Pulmonary artery endothelial cell (primary cell): Measurements from ENCODE around the gene ADAMTS1. TPM values are rescaled to one million over a fixed set of nuclear protein-coding genes. Genes with fewer than 3 reads are reported as not detected.

Source experiments
- DNase-seq: peaks from one replicate; pipeline ENCODE4 v3.0.0-alpha.2; 2011; ENCODE audit warnings: low read depth, low spot score
- total RNA-seq: library from RNA; depleted of rRNA; stranded (reverse); fragments of >200 nt; gene quantifications from 2 replicates; pipeline ENCODE4 v1.2.3, GENCODE V29; 2014

ADAMTS1 gene
- total RNA-seq, 1 donor from 2014 or later = 106 TPM

DNA sequence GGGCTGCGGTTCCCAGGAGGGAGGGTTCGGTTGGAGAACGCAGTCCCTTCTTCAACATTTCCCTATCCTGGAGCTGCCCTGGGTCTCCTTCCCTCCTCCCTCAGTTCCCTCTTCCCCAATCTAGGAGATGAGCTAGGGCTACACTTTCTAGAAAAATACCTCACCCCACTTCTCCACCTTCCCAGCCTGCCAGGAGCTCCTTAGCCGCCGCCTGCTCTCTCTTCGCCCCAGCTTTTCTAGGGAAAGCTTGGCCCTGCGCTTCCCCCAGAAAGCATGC, 488 bp upstream of the ADAMTS1 start:
- DNase-seq = no peak

DNA sequence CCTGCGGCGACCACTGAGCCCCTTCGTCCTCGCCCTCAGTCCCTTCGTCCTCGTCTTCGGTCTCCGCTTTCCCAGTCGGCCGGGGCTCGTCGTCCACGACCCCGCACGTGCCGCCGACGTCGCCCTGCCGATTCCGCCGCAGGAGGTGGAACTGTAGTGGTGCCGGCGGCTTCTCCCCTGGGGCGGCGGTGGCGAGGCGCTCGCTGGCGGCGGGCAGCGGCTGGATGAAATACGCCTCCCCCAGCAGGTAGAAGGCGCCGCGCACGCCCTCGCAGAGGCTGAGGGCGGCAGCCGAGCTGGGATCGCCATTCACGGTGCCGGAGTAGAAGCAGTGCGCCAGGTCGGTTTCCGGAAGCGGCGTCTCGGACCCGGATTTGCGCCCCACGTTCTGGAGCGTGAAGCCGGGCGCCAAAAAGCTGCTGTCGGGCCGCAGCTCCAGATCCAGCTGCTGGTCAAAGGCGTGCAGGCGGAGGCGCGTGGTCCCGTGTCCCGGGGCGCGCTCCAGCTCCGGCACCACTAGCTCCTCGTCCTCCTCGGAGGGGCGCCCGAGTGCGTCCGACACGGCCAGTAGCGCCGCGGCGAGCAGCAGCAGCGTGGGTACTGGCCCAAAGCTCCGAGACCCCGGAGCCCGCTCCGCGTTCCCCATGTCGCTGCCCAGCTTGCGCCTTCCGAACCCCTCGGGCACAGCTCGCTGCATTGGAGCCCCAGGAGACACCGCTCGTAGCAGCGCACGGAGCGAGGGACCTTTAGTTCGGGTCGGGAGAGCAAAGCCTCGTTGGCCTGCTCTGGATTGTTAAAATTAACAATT, 747 bp downstream of the ADAMTS1 start:
- no peak for DNase-seq

DNA sequence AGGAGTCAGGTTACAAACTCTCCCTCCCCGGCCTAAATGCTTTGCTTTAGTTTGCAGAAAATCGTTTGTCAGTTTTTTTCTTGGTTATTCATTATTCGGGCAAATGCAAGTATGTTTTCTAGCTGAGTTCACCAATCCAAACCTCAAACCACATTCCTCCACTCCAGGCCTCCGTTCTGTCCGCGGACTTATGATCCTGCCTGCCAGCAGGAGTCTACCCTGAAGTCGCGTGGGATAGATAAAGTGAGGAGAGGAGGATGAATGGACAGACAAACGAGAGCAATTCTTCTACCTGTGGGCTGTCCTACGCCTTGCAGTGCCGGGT, 1.3 kb downstream of the ADAMTS1 start:
- DNase-seq = no peak

DNA sequence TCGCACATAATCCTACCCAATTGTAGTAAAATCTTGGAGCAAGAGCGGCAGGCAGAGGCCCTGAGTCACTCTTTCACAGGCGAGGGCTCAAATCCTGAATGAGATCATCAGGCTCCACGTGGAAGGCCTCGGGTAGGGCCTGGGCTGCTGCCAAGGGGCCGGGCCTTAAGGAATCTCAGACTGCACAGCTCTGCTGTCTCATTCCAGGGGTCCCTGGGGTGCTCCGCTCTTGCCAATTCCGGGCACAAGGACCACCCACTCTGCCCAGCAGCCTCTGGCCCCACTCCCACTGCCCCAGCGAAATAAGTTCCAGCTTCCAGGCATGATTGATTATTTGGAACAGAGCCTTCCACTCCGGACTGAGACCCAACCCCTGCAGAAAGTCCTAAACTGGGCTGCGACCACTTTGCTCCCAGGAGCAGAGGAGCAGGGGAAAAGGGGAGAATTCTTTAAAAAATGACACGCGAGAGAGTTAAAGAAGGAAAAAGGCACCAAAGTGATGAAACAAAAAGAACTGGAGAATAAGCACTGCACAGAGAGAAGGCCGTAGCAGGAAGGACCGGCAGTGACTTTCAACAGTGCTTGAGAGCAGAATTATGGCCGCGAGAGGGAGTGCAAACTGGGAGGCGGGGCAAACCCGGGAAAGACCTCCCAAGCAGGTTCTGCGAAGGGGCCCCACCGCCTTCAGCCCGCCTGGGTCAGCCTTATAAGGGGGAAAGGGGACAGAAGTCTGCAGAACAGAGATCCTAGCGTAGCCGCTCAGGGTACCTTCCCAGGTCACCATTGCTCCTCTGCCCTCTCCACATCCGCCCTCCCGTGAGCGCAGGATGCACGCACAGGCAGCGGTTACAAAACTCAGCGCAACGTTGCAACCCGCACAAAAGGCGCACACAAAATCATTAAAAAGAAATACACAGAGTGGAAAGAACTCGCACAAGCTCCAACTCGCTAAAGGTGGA, 2.0 kb downstream of the ADAMTS1 start:
- peak; percentile 83 for DNase-seq

DNA sequence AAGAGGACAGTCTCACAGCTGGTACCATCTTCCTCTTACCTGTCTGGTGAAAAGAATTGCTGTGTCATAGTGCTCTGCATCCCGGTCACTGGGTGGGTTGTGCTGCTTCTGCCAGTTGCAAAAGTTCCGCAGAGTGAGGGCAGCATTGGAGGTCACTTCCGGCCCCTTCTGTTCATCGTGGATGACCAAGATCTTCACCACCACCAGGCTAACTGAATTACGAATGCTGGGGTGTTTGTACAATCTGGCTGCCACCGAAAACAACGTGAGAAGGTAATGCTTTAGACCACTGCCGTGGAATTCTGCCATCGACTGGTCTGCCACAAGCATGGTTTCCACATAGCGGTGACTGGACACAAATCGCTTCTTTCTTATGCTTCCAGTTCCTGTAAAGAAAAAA, 2.9 kb downstream of the ADAMTS1 start:
- DNase-seq = no peak

DNA sequence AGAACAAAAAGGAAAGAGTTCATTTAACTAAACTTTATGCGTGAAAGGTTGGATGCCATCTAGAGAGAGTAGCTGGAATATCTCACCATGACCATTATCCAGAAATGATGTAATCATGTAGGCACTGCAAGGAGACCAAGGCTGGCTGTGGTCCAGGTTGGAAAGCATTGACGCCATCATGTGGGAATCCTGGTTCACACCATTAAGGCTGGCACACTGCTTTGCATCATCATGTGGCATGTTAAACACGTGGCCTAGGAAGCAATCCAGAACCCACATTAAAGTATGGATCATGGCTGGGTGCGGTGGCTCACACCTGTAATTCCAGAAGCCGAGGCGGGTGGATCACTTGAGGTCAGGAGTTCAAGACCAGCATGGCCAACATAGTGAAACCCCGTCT, 4.3 kb downstream of the ADAMTS1 start:
- DNase-seq = peak; percentile 57

DNA sequence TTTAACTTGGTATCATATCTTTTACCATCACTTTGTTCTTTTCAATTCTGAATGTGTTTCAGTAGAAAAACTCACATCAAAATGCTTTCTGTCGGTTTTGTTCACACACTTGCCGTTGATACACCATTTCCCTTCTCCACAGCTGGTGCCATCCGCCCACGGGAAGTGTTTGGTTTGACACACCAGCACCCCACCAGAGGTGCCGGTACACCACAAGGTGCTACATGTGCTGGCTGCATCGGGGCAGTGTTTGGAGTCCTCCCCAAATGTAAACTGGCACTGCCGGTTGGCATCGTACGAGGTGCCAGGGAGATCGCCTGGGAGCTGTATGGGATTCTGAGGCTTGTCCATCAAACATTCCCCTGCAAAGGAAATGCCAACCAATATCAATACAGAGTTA, 5.0 kb downstream of the ADAMTS1 start:
- DNase-seq = no peak

DNA sequence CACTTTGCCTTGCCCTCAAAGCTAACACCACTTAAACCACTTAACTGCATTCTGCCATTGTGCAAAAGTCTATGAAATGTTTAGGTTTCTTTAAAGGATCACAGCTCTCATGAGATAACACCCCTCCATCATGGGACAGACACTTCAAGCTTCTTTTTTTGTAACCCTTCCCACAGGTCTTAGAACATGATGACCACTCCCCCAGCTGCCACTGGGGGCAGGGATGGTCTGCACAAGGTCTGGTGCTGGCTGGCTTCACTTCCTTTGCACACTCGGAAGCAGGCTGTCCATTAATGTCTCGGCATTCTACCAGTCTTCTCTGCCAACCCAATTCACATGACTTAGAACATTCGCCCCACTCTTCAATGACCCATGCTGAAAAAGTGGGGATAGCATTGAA, 7.7 kb downstream of the ADAMTS1 start:
- no peak for DNase-seq

DNA sequence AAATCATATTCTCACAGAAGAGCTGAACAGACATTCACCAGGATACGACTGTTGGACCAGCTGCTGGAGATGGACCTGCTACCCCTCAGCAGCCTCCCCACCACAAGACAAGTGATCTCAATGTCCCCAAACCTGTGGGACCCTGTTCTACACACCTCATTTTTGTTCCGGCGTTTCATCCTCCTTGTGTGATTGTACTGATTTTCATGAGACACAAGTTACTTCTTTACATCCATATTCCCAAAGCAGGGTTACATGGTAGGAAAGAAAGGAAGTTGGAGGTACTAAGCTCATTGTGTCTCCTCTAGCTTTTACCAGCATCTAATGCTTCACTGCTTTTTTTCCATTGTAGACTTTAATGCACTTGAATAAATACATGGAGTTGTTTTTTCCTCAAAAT, 8.7 kb downstream of the ADAMTS1 start:
- no peak for DNase-seq

DNA sequence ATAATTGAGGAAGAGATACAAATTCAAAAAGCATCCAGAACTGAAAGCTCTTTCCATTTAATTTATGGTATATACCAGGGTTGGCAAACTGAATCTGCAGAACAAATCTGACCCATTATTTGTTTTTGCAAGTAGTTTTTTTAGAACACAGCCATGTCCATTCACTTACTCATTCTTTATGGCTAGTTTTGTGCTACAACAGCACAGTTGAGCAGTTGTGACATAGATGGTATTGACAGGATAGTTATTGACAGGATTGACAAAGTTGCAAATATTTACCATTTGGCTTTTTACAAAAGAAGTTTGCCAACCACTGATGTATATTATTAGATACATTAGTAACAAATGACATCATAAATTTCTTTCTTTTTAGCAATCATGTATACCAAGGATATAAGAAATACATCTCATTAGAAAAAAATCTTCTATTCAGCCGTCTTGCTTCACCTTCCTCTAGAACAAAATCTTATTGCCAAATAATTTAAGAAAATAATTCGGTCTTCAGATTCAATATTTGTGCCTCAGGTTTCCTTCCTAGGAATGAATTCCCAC, 9.4 kb downstream of the ADAMTS1 start:
- no peak for DNase-seq

DNA sequence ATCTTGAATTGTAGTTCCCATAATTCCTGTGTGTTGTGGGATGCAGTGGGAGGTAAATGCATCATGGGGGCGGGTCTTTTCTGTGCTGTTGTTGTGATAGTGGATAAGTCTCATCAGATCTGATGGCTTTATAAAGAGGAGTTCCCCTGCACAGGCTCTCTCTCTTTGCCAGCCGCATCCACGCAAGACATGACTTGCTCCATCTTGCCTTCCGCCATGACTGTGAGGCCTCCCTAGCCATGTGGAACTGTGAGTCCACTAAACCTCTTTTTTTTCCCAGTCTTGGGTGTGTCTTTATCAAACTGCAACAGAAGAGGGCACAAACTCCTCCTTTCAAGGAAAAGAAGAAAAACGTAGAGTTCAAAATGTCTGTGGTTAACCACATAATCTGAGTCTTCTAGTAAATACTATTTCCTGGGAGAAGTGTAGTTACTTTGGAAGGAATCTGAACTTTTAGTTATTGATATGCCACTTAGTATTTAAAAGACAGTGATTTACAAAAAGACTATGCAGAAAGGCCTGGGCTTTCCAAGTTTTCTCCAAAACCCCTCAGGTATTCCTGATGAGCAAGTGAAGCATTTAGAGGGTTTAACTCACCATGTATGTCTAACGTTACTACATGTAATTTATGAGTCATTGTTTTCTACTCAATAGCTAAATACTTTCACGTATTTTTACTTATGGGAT, 10.0 kb downstream of the ADAMTS1 start:
- no peak for DNase-seq

DNA sequence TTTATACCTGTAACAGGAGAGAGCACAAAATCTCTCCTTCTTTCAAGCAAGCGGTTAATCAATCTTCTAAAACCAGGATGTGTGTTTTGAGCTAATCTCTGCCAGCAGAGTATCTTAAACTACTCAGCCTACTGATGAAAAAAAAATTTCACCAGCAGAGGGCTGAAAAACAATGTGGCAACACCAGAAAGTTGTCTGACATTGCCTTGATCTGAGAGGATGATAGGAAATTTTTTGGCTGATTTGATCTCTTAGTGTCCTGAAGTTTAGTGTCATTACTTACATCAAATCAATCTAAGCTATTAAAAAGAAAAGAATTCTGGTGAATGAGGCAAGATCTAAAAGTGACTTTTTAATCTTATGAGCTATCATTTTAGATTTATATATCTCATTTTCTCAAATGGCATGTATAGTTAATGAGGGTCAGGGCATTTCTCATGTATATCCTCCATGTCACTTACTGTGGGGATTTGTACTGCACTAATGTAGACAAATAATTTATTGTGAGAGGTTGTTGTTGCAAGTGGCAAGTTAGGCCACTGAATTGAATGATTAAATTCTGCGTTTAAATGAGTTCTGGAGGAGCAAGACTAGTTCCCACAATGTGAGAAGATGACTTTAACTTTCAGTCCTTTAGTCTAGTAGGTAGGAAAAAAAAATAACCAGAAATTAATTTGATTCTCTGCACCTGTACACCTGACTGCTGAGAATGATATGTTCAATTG, 10.9 kb downstream of the ADAMTS1 start:
- DNase-seq = no peak

DNA sequence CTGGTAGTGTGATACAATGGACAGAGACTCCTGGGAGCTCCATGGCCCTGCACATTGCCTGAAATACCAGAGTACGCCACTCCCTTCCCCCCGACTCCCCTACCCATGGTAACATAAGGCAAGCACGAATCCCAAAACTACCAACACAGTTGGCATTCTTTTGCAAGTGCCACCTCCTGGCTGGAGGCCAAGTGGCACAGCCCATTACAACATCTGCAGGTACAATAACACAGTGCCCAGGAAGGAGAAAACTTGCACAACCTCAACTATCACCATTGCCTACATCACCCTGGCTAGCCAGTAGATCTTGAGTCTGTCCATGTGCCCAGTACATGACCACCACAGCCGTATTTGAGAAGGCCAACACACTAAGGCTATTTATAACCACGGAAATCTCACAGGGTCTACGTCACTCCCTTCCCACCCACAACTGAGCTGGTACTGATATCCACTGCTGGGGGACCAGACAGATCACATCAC, 11.7 kb downstream of the ADAMTS1 start:
- DNase-seq = no peak

DNA sequence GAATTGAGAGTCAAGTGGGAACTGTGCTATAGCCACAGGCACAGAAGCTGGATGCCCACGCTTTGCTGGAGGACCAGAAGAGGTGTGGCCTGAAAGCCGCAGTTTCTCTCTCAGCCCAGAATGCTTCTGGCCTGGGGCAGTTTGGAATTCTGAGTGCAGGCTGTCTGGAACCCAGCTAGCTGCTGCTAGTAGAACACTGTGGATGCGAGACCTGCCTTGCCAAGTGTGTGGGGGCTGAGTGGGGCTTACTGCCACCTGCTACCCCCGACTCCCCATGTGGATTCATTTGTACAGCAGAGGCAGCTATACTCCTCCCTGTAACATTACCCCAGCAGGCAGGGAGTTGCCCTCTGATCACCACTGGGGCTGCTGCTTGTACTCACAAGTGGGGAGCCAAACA, 12.2 kb downstream of the ADAMTS1 start:
- DNase-seq = no peak

DNA sequence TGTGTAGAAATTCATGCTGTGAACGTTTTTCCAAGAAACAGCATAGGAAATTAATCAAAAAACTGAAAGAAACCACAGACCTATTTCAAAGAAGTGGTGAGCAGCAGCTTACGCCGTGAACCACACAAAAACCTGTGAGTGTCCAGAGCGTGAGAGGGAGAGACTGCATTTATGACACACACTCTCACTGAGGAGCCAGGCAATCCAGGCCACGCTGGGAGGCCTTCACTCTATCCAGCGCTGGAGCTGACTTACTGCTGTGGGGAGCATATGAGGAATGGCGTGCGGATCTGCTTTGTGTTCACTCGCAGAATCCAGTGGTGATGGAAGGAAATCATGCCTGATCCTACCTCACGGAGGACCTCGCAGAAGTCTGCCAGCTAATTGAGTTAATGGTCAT, 12.7 kb downstream of the ADAMTS1 start:
- no peak for DNase-seq

DNA sequence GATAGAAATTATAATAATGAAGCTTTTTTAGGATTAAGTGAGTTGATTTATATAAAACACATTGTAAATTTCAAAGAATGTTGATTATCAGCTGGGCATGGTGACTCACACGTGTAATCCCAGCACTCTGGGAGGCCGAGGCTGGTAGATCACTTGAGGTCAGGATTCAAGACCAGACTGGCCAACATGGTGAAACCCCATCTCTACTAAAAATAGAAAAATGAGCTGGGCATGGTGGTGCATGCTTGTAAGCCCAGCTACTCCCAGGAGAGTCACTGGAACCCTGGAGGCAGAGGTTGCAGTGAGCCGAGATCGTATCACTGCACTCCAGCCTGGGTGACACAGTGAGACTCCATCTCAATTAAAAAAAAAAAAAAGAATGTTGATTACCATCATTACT, 18.4 kb downstream of the ADAMTS1 start:
- no peak for DNase-seq

DNA sequence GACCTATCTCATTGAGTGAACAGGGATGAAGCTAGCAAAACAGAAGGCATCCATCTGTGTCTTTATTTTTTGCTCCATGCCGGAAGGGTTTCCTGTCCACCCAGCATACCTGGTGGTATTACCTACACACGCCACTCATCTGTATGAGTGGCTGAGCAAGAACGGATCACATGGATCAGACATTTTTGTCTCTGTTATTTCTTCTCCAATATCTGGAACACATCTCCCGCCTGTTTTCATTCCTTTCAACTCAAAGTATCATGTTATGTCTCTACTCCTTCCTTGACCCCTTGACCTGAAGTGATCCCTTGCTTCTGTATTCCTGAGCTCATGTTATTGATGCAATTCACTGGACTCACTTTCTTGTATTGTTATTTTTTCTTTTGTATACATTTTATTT, 24.7 kb downstream of the ADAMTS1 start:
- DNase-seq = no peak

DNA sequence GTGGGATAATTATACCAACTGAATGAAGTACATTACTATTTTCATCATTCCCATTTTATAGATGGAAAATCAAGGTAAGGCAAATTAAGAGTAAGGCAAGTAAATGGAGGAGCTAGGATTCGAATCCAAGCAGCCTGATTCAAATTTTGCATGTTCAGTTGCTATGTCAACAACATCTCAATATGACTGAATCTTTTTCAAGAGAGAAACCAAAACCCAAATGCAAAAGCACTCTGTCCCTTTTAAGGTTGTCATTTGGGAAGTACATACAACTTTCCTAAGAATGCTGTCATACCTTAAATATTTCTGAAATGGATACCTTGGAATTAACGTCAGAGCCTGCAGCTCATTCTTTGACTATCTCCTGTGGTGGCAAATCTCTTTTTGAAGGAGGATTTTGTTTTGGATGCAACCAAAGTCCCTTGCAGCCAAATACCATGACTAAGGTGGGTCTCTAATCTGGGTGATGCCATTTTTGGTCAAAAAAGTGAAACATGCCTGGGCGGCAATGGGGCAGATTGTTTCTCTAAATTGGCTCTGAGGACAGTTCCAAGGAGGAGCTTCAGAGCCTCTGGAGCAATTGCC, 25.4 kb downstream of the ADAMTS1 start:
- no peak for DNase-seq

DNA sequence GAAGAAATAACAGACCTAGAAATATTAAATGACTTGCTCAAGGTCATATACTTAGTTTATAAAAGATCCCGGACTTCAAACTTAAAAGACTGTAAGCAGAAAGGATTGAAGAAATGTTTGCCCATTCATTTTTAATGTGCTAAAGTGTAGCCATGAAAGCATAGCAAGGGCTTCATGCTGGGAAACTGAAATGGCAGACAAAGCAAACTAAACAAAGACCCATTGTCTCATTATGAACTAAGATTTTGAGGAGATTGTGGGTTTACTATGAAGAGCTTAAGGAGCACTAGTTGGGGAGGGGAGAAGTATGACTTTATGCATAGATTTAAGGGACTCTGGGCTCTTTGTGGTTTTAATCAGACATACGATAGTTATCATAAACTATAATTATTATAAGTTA, 26.3 kb downstream of the ADAMTS1 start:
- DNase-seq = no peak

DNA sequence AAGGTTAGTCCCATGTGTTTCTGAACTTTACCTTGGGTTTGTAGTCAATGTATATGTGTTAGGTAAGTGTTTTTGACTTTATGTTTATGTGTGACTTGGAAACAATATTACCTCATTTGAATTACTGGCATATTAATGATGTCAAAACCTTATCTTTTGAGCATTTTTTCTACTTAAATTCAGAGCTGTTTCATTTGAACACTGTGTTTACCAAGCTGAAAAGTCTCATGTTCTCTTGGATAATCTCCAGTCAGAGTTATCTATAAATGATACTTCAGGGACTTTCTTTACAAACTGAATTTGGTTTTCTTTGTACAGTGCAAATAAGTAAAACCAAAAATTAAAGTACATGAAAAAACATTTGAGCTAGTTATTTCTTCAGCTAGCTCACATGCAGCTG, 30.0 kb downstream of the ADAMTS1 start:
- DNase-seq = no peak

DNA sequence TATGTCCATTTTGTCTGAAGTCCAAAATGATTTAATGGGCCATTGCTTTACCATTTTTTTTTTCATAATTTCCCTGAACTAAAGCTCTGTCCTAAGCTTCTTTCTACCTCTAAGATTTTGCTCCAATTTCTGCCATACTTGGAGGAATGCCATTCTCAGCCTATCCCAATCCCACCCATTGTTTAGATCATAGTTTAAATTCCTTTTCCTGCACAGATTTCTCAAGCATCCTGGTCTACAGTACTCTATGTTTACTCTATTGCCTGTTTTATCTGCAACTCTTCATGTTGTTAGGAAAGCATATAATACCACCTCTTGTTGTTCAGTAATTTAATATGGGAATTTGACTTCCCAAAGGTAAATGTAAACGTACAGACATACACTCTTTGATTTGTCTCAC, 30.8 kb downstream of the ADAMTS1 start:
- DNase-seq = no peak
